D721Med (cell line): ENCODE measurements around the gene GDI1.

Experiments used
- DNase-seq: peaks from one replicate; pipeline ENCODE4 v3.0.0; 2011; ENCODE audit warnings: low spot score; ENCODE audit not compliant: insufficient read length
- FAIRE-seq: peaks from 2 replicates; lab custom pipeline; 2011; peaks lifted over from hg19 to GRCh38; lab: Jason Lieb, UNC
- TF ChIP-seq, protein P1 (sequence below): IDR thresholded peaks from 2 replicates; pipeline ENCODE4 v1.5.1; 2012; ENCODE audit warnings: mild to moderate bottlenecking, control low read depth; ENCODE audit not compliant: insufficient read depth; ENCODE audit errors: missing control alignments

The GDI1 gene

DNA sequence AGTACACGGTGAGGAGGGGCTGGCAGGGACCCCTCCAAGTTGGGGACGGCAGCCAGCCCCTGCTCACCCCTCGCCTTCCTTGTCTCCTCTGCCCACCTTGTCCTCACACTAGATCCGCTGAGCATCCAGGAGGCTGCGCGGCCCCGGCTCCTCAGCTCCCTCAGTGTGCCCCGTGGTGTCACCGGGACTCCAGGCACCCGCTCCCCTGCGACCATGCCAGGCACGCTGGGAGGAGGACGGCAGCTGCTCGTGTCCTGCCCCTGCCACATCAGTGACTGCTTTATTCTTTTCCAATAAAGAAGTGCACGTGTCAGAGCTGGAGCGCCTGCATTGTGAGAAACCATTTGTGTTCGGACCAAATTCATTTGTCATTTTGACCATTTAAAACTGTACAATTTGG is 13.4 kb downstream of the GDI1 start:
- no peak for FAIRE-seq
- no peak for DNase-seq
- TF ChIP-seq, protein P1, sequence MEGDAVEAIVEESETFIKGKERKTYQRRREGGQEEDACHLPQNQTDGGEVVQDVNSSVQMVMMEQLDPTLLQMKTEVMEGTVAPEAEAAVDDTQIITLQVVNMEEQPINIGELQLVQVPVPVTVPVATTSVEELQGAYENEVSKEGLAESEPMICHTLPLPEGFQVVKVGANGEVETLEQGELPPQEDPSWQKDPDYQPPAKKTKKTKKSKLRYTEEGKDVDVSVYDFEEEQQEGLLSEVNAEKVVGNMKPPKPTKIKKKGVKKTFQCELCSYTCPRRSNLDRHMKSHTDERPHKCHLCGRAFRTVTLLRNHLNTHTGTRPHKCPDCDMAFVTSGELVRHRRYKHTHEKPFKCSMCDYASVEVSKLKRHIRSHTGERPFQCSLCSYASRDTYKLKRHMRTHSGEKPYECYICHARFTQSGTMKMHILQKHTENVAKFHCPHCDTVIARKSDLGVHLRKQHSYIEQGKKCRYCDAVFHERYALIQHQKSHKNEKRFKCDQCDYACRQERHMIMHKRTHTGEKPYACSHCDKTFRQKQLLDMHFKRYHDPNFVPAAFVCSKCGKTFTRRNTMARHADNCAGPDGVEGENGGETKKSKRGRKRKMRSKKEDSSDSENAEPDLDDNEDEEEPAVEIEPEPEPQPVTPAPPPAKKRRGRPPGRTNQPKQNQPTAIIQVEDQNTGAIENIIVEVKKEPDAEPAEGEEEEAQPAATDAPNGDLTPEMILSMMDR, result no peak

DNA sequence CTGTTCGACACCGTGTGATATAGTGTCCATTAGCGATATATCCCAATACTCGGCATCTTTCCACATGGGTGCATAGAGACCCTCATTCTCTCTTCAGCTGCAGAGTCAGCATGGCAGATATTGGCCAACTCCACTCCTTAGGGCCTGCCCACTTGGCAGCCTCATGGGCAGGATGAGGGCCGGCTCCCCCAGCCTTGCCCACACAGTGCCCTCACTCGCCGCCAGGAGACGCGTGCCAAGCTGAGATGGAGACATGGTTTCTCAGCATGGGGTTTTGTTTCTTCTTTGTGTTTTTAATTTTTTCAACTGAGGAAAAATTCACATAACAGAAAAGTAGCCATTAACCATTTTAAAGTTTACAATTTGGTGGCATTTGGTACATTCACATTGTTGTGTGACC is 15.9 kb downstream of the GDI1 start:
- TF ChIP-seq, protein P1, result no peak
- FAIRE-seq (no peak), DNase-seq (no peak)

GRCh38 chrX:154457491-154458115 is 20.6 kb downstream of the GDI1 start:
- TF ChIP-seq, protein P1, result no peak
- DNase-seq (peak; percentile 58), FAIRE-seq (no peak)

DNA sequence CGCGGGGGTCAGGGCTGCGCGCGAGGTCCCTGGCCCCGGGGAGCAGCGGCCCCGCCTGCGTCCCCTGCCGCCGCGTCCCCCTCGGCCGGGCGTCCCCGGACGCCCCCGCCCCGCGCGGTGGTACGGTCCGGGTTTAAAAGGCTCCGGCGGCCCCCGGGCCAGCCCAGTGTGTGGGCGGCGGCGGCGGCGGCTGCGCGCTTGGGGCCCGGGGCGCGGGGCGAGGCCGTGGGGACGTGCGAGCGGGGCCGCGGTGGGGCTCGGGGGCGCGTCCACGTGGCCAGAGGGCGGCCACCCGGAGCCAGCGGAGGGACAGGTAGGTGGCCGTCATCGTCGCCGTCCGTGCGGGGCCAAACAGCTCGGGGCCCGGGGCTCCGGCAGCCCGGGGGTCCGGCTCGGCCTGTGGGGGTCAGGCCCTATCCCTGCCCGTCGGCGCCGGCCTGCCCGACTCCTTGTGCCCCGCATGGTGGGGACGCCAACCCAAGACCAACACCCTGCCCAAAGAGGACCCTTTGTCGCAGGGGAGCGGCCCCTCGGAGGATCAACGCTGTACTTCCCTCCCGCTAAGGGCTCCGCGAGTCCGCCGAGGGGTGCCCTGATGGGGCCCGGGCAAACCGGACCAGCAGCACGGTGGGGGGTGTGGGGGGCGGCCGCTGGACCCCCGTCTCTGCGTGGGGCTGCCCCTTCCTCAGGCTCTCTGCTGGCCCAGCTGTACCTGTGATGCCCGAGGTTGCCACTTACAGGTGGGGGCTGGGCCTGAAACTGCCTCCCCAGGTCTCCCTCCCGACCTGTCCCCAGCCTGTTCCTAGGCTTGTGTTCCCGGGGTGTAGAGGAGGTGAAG is 21.4 kb downstream of the GDI1 start, which contains the start of gene PLXNA3:
TSS of gene PLXNA3 (plus strand) at position 166 of the 838 bp plus-strand sequence. CDS start 1,903 bp downstream, outside the sequence.
- FAIRE-seq (no peak), DNase-seq (no peak)
- TF ChIP-seq, protein P1, result no peak

DNA sequence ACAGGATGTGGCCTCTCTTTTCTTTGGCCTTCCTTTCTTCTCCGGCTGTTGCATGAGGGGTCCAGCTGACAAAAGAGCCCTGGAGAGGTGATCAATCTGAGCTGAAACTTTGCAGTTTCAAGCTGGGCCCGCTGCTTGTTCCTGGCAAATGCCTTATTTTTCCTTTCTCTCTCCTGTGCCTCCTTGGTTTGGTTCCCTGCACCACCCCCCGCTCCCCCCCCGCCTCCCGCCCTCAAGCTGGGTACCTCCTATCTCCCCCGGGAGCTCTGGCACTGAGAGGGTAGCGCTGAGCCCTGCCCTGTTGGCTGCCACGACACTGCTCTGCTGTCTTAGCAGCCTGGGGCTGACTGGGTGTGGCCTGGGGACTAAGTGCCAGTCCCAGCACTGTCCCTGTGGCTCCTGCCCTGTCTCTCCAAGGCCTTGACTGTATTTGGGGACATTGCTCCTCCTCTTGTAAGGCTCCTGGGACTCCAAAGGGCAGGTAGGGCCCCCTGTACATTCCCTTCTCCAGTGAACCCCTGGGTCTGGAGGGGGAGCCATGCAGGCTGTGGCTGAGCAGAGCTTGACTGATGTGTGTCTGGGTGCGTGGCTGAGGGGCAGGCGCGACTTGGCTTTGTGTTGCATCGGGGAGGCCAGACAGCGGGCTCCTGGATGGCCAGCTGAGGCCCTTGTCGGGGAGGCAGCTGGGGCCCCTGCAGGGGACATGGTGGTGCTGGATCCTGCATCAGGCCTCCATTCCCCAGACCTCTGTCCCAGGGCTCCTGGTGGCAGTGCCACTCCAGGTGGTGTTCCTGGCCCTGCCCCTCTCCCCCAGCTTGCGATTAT is 22.2 kb downstream of the GDI1 start:
- no peak for FAIRE-seq
- DNase-seq, result peak; percentile 32
- TF ChIP-seq, protein P1, result no peak

GRCh38 chrX:154459832-154460231 is 22.9 kb downstream of the GDI1 start:
- TF ChIP-seq, protein P1, result no peak
- DNase-seq (no peak), FAIRE-seq (no peak)
